Heart left ventricle (tissue), 13 donors: ENCODE results near the gene ANP32D.

Experiments used
- CTCF ChIP-seq, 12 donors: fragments of 200-600 bp; sonication (generic) in 4 of 12; IDR thresholded peaks; one replicate each; pipeline versions ENCODE4 v1.5.0 to v1.8.0; 2018 to 2022; ENCODE audit warnings: antibody characterized with exemption in 12 of 12, mild to moderate bottlenecking in 5 of 12
- POLR2A ChIP-seq, 2 donors: fragments of 450-650 bp; IDR thresholded peaks; one replicate each; pipeline ENCODE4 v1.6.1; 2017; ENCODE audit warnings: antibody characterized with exemption in 2 of 2, mild to moderate bottlenecking in 2 of 2, moderate library complexity in 2 of 2
- donor health status: ischemic (EF 13 %, LVEDD 7.1; RV severe dilation, severe dysfunction).
- donor health status: DM: no; HTN: yes; CAD: no.
- donor health status: DM: no; HTN: no; CAD: no.
- donor health status: ischemic (EF 25% LVEDD 6.9; RV normal size, moderate dysfunction).
- donor health status: ischemic (EF 25% LVEDD 5.7; RV mildly dilated, moderate dysfunction).
- donor health status: ischemic (EF 35%, LVEDD 5.7; RV mildly dilated, moderate dysfunction).
- donor health status: nonischemic (EF 11% LVEDD 7.7; RV severe dilation, severe dysfunction).
- donor health status: DM: yes; HTN: yes; CAD: no.
- donor health status: PGD.
- donor health status: ischemic (EF 29% LVEDD 5.4; RV normal size, mild dysfunction).
- donor health status: nonischemic (EF 23%, LVEDD 6.1; RV moderate dilation, normal function).

- TF ChIP-seq CTCF (IDR thresholded peaks at IDR 0.05) (no peak), POLR2A (IDR thresholded peaks at IDR 0.05) (no peak)
Measured at GRCh38 chr12:48446161-48446776, 26.1 kb upstream of the ANP32D start.
